ENCODE data around the gene RHBDF1. TPM values are rescaled to one million over a fixed set of nuclear protein-coding genes. Genes with fewer than 3 reads are reported as not detected.

The RHBDF1 gene
- total and polyA plus RNA-seq, 2 of the 13 experiments (the other 11 are each of a cell fraction or from before 2014, with no cell fraction given) = 5.4 to 26.9 TPM

- TF ChIP-seq ZSCAN5A (CRISPR knock-in tag; IDR thresholded peaks at IDR 0.05; ENCODE audit: borderline replicate concordance) (peak; percentile 85), NCOA1 (CRISPR knock-in tag; IDR thresholded peaks at IDR 0.05) (no peak), ZNF883 (CRISPR knock-in tag; IDR thresholded peaks at IDR 0.05; ENCODE audit: not compliant biosample characterization) (no peak), U2AF2 (IDR thresholded peaks at IDR 0.05; ENCODE audit: low read depth, low read length) (no peak), BATF2 (CRISPR knock-in tag; IDR thresholded peaks at IDR 0.05) (no peak), CREB3 (CRISPR knock-in tag; IDR thresholded peaks at IDR 0.05) (no peak), TEAD3 (CRISPR knock-in tag; optimal IDR thresholded peaks at IDR 0.05; ENCODE audit: borderline replicate concordance) (peak; percentile 9), ZEB1 (IDR thresholded peaks at IDR 0.05; ENCODE audit: insufficient replicate concordance, low read depth) (no peak), MYPOP (CRISPR knock-in tag; IDR thresholded peaks at IDR 0.05) (0 out of 2 replicates have a peak, but pooled peaks have one; percentile 22), HBP1 (CRISPR knock-in tag; IDR thresholded peaks at IDR 0.05; ENCODE audit: low read depth) (no peak), ZNF17 (CRISPR knock-in tag; IDR thresholded peaks at IDR 0.05) (no peak), HNRNPLL (IDR thresholded peaks at IDR 0.05; ENCODE audit: low read depth, low read length, poor library complexity, severe bottlenecking) (no peak), ZNF777 (CRISPR knock-in tag; IDR thresholded peaks at IDR 0.05) (no peak), RBAK (CRISPR knock-in tag; IDR thresholded peaks at IDR 0.05) (no peak), TOE1 (CRISPR knock-in tag; IDR thresholded peaks at IDR 0.05) (no peak), GABPB1 (CRISPR knock-in tag; IDR thresholded peaks at IDR 0.05) (peak; percentile 67; the same call in 1 of the 2 replicates), ZNF576 (CRISPR knock-in tag; IDR thresholded peaks at IDR 0.05) (no peak), TFDP2 (CRISPR knock-in tag; IDR thresholded peaks at IDR 0.05) (0 out of 2 replicates have a peak, but pooled peaks have one; percentile 14), TBX3 (IDR thresholded peaks at IDR 0.05; ENCODE audit: borderline replicate concordance) (no peak)
Measured at GRCh38 chr16:75580-76501, 3.4 kb upstream of the RHBDF1 start (continued).

Measured in HepG2 (cell line).